GM19397 (cell line): Measurements from ENCODE around the gene MALL.
"Not testable (repeated sequence)": the region's sequence is repeated elsewhere in the genome, so short reads cannot be mapped to it uniquely, and the experiment has no call there.

Experiments used
- ATAC-seq: cut with Tn5 transposase; IDR thresholded peaks from one replicate; pipeline ENCODE4 v1.9.1; 2021; ENCODE audit warnings: mild to moderate bottlenecking, moderate library complexity; ENCODE audit not compliant: unreplicated experiment

The MALL gene

DNA sequence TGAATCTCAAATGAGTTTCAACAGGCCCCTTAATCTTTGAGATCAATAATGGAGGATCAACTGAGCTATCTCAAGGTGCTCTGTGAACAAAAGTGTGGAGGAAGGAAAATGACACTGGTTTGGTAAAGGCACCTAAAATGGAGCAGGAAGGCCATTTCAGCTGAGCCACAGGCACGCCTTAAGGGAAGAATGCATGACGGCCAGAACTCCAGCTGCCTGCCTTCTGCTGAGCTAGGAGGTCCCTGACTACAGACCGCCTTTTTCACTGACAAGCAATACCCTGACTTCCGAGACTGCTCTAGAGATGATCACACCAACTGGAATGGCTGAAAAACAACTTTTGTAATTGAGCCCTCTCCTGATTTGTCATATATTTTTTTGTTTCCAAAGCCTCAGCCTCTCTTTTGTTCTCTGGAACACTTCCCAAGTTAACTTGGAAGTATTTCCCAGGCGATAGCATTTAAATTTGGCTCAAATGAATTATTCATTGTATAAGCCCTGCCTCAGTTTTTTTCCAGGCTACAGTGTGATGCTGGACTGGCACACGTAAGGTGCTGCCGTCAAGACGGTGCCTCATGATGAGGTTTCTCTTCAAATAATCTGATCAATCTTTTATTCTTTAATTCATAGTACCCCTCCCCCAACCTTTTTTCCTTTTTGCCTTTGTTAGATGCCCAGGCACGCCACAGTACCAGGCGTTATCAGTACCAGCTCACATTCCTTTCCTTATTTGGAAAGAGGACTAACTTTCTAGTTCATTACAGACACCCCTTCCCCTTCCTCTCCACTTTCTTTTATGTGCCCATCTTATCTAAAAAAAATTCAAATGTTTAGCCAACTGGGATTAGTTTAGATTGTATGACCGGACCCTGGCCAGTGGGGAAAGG, 60.9 kb downstream of the MALL start:
- ATAC-seq, result not testable (repeated sequence)

DNA sequence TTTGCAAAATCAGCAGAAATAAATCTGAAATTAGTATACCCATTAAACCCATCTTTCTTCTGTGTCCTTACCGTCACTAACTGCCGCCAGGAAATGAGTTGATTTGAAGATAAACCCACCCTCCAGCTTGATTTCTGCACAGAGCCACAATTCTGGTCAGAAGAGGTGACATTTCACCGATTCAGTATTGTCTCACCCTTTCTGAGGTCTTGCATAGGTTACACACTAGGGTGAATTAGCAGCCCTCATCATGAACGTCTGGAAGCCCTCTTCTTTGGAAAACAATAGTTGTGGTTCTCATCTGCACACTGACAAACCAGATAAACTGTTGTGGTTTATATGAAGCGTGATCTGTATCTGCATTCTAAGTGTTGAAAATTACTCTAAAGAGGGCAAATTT, 61.9 kb downstream of the MALL start:
- not testable (repeated sequence) for ATAC-seq

DNA sequence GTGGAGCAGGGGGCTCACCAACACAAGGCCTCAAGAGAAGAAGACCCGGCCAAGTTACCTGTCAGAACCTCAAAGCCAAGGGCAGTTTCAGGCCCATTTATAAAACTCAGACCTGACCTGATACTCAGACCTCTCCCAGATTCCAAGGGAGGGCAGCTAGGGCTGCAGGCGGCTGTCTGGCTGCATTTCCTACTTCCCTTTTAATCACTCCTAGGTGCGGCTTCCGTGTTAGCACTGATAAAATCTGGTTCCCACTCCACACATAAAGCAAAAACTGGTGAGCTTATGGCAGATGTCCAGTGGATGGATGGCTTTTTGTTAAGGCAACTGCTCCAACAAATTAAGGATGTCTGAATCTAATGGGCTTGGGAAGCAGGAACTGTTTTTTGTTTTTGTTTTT, 63.5 kb downstream of the MALL start:
- not testable (repeated sequence) for ATAC-seq

DNA sequence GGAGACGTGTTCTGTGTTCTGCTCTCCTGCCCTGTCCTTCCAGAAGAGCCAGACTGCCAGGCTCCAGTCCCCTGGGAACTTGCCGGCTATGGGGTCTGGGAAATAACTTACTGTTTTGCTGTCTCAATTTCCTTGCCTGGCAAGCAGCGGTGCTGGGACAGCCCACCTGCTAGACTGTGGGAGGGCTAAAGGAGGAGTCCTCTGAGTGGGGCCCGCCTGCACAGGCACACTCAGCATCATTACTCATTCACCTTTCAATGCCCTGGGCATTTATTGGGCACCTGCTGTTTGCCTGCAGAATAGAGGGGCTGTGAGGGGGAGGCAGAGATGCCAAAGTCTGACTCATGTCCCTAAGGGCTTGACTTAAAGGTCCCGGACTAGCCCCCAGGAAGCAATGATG, 65.4 kb downstream of the MALL start:
- ATAC-seq, result not testable (repeated sequence)

DNA sequence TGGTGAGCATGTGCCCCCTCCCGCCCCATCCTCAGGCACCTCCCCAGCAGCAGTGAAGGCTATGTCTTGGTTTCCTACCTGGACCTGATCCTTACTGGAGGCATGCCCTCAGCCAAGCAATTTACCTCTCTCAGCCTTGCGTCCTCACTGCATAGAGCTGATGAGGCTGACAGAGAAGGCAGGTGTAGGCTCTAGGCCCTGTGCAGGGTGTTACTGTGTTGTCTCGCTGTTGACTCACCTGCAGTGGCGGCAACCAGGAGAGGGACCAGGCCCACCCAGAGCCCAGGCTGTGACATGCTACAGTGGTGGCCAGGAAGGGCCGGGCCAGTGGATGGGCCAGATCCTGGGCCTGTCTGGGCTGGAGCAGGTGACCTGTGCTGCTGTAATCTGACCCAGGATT, 65.9 kb downstream of the MALL start:
- not testable (repeated sequence) for ATAC-seq

DNA sequence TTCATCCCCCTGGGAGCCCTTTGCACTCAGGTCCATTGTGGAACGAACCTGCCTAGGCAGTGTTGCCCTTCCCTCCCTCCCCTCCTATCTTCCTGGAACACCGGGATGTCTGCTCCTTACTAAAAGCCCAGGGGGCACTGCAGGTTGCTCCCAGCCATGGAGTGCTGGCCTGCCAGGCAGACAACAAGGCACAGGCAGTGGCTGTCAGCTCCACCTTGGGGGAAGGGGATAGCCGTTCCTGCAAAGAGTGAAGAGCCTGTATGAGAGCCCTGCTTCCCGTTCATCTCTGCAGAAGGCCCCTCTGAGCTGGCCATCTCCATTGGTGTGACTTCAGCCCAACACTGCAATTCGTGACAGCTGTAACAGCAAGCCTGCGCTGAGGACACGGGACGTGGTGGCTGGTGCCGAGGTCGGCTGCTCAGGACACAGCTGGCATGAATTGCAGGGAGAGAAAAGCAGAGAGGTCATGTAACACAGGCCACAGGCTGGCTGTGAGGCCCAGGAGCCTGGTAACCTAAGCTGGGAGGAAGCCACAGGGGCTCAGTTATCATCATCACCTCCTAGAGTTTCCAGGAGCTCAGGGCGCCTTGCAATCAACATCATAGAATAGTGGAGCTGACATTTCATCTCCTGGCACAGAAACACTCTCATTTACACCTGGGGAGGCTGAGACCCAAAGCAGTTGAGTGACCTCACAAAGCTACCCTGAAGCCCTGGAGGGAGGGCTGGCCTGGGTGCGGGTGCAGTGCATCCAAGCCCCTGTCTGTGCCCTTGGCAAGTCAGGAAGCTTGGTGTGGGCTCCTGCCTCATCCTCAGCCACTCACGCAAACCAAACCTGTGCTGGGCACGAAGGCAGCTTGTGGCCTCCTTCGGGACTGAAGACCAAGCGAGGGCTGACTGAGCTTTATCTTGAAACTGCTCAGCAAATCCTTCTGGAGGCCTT, 67.1 kb downstream of the MALL start:
- ATAC-seq, result not testable (repeated sequence)

DNA sequence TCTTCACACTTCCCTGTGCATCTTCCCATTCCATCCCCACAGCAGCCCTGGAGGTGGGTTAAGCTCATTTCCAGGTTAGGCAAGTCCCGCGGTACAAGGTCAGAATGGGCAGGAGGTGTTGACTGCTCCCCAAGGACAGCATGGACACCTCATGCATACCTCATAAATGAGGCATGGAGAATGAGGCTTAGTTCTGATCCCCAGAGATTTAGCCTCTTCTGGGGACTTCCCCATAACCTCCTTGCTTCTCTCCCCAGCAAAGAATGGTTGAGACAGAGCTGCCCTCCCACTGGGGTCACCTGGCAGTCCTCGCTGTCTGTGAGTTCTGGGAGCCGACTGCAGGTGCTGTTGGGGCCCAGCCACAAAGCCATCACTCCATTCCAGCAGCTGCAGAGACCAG, 68.4 kb downstream of the MALL start:
- not testable (repeated sequence) for ATAC-seq

DNA sequence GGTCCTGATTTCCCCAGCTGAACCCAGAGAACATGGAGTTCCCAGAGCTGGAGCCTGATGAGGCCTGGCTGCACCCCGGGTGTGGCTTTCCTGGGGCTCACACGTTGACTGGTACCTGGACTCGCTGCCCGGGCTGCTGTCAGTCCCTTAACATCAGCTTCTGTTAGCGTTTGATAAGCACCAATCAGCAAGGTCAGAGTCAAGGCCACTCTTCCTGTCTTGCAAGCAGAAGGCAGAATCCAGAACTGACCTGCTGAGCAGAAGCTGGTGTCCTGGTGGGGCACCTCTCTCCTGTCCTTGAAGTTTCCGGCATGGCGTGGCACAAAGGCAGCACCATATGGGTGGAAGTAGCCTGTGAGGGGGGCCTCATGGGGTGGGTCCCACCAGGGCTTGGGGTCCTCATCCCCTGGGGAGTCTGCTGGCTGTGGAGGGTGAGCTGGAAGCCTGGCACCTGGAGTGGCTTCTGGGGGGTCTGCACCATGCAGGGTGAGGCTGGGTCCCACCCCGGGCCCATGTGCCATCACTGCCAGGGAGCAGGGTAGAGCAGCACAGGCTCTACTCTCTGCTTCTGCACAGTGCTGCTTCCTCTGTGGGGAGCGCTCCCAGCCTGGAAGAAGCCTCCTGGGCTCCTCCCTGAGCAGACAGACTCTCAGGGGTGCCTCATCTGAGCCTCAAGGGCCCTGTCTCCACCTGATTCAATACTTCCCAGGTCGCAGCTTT, 73.5 kb downstream of the MALL start:
- not testable (repeated sequence) for ATAC-seq

DNA sequence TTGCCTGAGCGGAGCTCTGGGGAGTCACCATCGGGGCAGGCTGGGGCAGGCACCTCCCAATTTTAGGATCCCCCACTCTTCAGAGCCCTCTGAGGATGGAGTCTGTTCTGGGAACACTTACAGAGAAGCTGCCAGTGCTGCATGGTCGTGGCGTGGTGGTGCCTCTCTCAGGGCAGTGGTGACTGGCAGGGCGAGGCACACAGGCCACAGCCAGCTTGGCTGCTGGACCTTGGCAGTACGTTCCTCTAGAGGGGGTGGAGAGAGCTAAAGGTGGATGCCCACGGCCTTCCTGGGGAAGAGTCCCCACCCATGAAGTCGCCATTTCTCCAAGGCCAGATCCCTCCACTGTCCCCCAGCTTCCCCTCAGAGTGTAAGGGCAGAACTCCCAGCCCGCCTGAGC, 78.3 kb downstream of the MALL start:
- ATAC-seq, result not testable (repeated sequence)

DNA sequence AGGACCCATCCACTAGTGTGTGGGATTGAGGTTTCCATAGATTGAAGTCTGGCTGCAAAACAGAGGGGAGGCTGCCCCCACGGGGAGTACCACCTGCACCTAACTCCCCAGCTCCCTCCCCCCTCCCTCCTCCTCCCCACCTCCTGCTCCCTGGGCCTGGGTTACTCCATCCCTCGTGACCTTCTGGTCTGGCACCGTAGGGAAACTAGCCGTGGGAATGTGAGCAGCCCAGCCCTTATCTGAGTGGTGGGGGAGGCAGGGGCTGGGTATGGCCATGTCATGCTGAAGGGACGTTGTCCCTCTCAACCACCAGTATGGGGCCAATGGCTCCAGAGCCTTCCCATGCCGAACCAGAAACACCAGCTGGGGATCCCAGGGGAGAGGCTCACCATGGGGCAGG, 80.2 kb downstream of the MALL start:
- ATAC-seq, result not testable (repeated sequence)

DNA sequence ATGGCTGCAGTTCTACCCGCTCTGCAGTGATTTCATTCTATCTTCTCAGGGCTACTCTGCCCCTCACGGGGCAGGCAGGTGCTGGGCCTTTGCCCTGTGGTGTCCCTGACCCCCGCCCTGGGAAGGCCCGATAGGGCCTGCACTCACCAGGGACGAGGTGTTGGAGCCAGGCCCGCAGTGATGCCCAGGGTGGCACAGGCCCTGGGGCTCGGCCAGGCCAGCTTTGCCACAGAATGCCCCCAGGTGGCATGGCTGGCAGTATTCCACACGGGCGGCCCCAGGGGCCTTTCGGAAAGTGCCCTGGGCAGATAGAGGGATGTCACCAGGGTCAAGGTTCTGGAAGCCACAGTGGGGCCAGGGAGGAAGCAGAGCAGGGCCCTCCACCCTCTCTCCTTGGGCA, 80.7 kb downstream of the MALL start:
- ATAC-seq, result not testable (repeated sequence)
